Activated naive CD8-positive, alpha-beta T cell treated with anti-CD3 and anti-CD28 coated beads for 36 hours (primary cell): ENCODE data around the gene TMEM91. TPM values are rescaled to one million over a fixed set of nuclear protein-coding genes. Genes with fewer than 3 reads are reported as not detected.

Experiments
- DNase-seq: peaks from one replicate; pipeline ENCODE4 v3.0.0; 2021
- H3K27ac Mint-ChIP-seq: one replicate; pipeline ENCODE4 v1.8.0; 2022; ENCODE audit warnings: mild to moderate bottlenecking, moderate library complexity, mixed read lengths
- H3K27me3 Mint-ChIP-seq: one replicate; pipeline ENCODE4 v1.8.0; 2022; ENCODE audit warnings: mild to moderate bottlenecking, mixed read lengths
- H3K36me3 Mint-ChIP-seq: one replicate; pipeline ENCODE4 v1.8.0; 2021; ENCODE audit warnings: mild to moderate bottlenecking, mixed read lengths
- H3K4me1 Mint-ChIP-seq: one replicate; pipeline ENCODE4 v1.8.0; 2021; ENCODE audit warnings: mixed read lengths
- H3K4me3 Mint-ChIP-seq: one replicate; pipeline ENCODE4 v1.8.0; 2022; ENCODE audit warnings: mild to moderate bottlenecking, moderate library complexity, mixed read lengths
- H3K9me3 Mint-ChIP-seq: one replicate; pipeline ENCODE4 v1.8.0; 2022; ENCODE audit warnings: mixed read lengths
- total RNA-seq, 2 experiments: library from RNA; stranded (reverse); gene quantifications; one replicate each; pipeline ENCODE4 v1.2.3, GENCODE V29; 2021

Gene TMEM91
- 1 to 10 TPM; 4.0 to 4.5 TPM for total RNA-seq

DNA sequence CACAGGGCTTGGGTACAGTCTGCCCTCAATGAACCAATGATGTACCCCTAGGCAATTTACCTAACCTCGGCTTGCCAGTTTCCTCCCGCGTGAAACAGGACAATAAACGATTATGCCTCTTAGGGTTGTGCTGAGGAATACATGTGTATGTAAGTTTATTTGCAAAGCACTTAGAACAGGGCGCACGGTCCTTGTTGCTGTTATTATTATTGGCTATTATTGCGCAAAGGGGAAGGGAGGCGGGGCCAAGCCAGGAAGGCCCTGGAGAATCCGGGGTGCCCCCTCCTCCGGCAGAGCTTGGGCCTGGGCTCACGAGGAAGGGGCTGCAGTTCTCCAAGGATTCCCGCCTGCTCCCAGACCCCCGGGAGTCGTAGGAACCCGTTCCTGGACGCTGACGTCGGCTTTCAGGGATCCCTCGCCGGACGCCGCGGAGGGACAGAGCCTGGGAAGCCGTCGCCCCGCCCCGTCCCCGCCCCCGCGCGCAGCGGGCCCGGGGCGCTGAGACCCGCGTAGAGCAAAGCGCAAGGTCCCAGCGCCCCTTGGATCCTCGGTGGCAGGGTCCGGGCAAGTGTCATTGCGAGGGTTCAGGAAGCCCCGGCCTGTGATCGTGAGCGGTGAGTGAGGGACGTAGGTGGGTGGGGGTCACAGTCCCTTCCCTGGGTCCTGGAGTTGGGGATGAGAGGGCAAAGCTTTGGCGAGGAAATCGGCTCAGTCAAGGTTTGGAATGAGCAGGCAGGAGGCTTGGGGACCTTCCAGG is at the start of gene TMEM91:
Gene TMEM91, plus strand, starts transcription at position 293 of the 757 bp plus-strand sequence. CDS start 1,777 bp downstream, outside the sequence.
- Mint-ChIP-seq H3K27me3 (no peaks in the 10 kb centered on the region), H3K36me3 (no peaks in the 10 kb centered on the region), H3K4me1 (peaks cover 19% of the 10 kb centered on the region), H3K9me3 (no peaks in the 10 kb centered on the region), H3K4me3 (peak within 1 kb of the TSS; percentile 65), H3K27ac (no peak within 1 kb of the TSS)
- no peak for DNase-seq

DNA sequence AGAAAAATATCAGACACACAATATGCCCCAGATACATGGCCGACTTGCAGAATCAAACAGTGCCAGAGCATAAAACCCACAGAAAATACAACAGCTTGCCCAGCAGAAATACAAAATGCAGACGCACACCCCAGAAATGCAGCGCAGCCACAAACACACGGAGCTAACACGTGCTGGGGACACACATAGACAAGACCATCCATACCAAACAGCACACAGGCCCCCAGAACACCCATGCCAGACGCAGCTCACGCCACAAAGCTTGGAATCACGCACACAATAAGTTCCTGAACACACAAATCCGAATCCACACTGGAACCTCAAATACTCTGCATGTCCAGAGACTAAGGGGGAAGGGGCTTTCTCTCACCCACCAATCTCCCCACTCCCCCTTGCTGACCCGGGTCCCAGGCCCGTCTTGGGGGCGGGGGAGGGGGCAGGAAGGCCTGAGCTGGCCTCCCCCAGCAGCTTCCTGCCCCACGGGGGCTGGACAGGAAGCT is 49.2 kb upstream of the TMEM91 start:
- Mint-ChIP-seq H3K27ac (peak overlapping the region; percentile 85), H3K9me3 (no peaks in the 10 kb centered on the region), H3K4me3 (peak overlapping the region; percentile 50), H3K27me3 (no peaks in the 10 kb centered on the region), H3K36me3 (peaks cover 43% of the 10 kb centered on the region), H3K4me1 (peaks cover 62% of the 10 kb centered on the region)
- no peak for DNase-seq

DNA sequence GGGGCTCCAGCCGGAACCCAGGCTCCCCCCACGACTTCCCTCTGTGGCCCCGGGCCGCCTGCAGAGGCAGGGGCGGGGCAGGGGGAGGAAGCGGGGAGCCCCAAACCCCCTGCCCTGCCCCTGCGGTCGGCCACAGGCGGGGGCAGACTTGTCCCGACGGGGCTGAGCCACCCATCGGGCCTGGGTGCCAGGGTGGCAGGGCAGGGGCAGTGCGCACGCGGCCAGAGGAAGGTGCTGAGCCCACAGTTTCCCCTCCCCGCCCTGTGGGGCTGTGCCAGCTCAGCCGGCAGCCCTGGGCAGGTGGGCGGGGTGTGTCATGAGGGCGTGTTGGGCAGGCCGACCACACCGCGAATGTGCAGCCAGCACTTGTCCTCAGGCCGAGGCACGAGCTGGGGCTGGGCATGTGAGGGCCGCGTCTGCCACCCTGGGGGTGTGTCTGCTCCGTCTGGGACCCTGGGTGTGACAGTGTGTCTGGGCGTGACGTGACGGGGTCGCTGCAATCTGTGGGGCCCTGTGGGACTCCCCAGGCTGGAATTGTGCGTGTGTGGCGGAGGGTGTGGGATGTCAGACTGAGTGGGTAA is 48.7 kb upstream of the TMEM91 start:
- Mint-ChIP-seq H3K9me3 (no peaks in the 10 kb centered on the region), H3K4me3 (peak overlapping the region; percentile 73), H3K27ac (peak overlapping the region; percentile 94), H3K4me1 (peaks cover 62% of the 10 kb centered on the region), H3K27me3 (no peaks in the 10 kb centered on the region), H3K36me3 (peaks cover 39% of the 10 kb centered on the region)
- peak; percentile 88 for DNase-seq

DNA sequence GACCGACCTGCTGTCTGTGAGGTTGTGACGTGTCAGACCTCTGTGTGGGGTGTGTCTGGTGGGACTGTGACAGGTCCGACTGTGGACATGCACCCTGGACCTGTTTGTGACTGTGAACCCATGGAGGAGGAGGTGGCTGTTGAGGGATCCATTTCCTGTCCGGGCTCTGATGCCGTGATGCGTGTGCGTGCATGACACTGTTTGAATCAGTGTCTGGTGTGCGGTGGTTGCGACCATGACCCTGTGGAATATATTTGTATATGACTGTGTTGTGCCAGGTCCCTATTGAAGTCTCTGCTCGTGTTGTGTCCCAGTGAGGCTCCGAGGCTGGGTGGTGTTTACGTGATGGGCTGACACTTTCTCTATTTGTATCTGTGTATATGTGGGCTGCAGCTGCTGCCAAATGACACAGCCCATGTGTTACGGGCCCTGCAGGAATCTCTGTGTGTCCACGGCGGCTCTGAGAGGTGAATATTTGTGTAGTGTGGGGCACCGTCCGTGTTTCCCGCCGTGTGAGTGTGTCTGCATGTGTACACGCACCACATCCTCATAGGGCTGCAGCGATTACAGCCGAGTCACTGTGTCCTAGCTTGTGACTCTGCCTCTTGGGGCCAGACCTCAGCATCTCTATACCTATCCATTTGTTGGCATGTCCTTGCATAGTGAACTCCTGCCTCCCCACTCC is 48.0 kb upstream of the TMEM91 start:
- H3K4me3 Mint-ChIP-seq = peak overlapping the region; percentile 73
- H3K27me3 Mint-ChIP-seq = no peaks in the 10 kb centered on the region
- peaks cover 39% of the 10 kb centered on the region for H3K36me3 Mint-ChIP-seq
- peak; percentile 69 for DNase-seq
- no peaks in the 10 kb centered on the region for H3K9me3 Mint-ChIP-seq
- H3K4me1 Mint-ChIP-seq = peaks cover 57% of the 10 kb centered on the region
- peak overlapping the region; percentile 94 for H3K27ac Mint-ChIP-seq

DNA sequence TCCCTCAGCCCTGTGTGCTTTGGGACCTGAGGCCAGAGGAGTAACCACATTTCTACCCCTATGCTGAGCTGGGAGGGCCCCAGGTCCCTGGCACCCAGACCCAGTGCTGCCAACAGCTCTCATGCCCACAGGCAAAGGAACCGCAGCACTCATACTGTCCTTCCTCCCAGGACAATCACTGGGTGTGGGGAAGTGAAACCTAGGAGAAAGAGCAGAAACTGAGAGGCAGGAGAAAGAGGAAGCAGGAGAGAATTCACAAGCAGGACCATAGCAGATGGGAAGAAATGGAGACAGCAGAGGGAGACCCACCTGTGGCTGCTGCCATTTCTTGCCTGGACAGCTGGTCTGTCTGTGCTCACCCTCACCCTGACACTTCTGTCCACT is 47.5 kb upstream of the TMEM91 start:
- Mint-ChIP-seq H3K27ac (peak overlapping the region; percentile 94), H3K27me3 (no peaks in the 10 kb centered on the region), H3K4me3 (no peak overlapping the region), H3K9me3 (no peaks in the 10 kb centered on the region), H3K36me3 (peaks cover 39% of the 10 kb centered on the region), H3K4me1 (peaks cover 54% of the 10 kb centered on the region)
- DNase-seq = no peak

DNA sequence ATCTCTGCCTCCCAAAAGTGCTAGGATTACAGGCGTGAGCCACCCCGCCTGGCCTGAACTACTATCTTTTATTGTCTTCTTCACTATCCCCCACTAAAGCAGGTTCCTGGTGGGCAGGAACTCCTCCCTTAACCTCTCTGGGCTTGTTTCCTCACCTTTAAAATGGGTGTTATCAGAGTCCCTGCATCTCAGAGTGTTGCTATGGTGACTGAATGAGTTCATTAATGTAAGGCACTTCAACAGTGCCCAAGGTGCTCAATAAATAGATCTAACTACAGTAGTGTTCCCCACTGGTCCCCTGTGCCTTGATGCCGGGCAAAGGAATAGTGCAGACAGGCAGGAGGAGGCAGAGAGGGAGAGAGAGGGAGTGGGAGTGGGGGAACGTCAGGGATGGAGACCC is 45.9 kb upstream of the TMEM91 start:
- peaks cover 35% of the 10 kb centered on the region for H3K36me3 Mint-ChIP-seq
- H3K27me3 Mint-ChIP-seq = no peaks in the 10 kb centered on the region
- no peaks in the 10 kb centered on the region for H3K9me3 Mint-ChIP-seq
- H3K4me1 Mint-ChIP-seq = peaks cover 46% of the 10 kb centered on the region
- peak overlapping the region; percentile 2 for H3K4me3 Mint-ChIP-seq
- H3K27ac Mint-ChIP-seq = peak overlapping the region; percentile 27
- no peak for DNase-seq

- Mint-ChIP-seq H3K27me3 (no peaks in the 10 kb centered on the region), H3K4me1 (peaks cover 46% of the 10 kb centered on the region), H3K36me3 (peaks cover 35% of the 10 kb centered on the region), H3K9me3 (no peaks in the 10 kb centered on the region), H3K4me3 (no peak overlapping the region), H3K27ac (no peak overlapping the region)
- no peak for DNase-seq
These were observed 45.2 kb upstream of the TMEM91 start for GRCh38 chr19:41330946-41331678.

- H3K27ac Mint-ChIP-seq = peak overlapping the region; percentile 57
- H3K36me3 Mint-ChIP-seq = peaks cover 28% of the 10 kb centered on the region
- H3K27me3 Mint-ChIP-seq = no peaks in the 10 kb centered on the region
- no peaks in the 10 kb centered on the region for H3K9me3 Mint-ChIP-seq
- no peak for DNase-seq
- H3K4me3 Mint-ChIP-seq = no peak overlapping the region
- H3K4me1 Mint-ChIP-seq = peaks cover 37% of the 10 kb centered on the region
These were observed 44.3 kb upstream of the TMEM91 start for GRCh38 chr19:41332000-41332399.

DNA sequence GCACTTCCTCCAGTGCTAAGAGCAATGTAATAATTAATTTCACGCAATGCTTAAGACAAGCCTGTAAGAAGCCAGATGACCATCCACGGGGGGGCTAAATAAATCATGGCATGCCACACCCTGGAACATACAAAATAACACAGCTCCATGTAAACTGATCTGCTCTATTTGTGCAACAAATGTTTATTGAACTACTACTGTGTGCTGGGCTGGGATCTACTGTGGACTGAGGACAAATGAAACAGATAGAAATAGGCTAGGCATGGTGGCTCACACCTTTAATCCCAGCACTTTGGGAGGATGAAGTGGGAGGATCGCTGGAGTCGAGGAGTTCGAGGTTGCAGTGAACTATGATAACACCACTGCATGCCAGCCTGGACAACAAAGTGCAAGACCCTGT is 43.9 kb upstream of the TMEM91 start:
- Mint-ChIP-seq H3K27ac (no peak overlapping the region), H3K9me3 (no peaks in the 10 kb centered on the region), H3K4me3 (no peak overlapping the region), H3K36me3 (peaks cover 27% of the 10 kb centered on the region), H3K4me1 (peaks cover 36% of the 10 kb centered on the region), H3K27me3 (no peaks in the 10 kb centered on the region)
- DNase-seq = no peak

GRCh38 chr19:41334793-41335192 is 41.5 kb upstream of the TMEM91 start:
- Mint-ChIP-seq H3K4me3 (no peak overlapping the region), H3K36me3 (peaks cover 21% of the 10 kb centered on the region), H3K27me3 (no peaks in the 10 kb centered on the region), H3K4me1 (peaks cover 24% of the 10 kb centered on the region), H3K9me3 (no peaks in the 10 kb centered on the region), H3K27ac (peak overlapping the region; percentile 63)
- no peak for DNase-seq

DNA sequence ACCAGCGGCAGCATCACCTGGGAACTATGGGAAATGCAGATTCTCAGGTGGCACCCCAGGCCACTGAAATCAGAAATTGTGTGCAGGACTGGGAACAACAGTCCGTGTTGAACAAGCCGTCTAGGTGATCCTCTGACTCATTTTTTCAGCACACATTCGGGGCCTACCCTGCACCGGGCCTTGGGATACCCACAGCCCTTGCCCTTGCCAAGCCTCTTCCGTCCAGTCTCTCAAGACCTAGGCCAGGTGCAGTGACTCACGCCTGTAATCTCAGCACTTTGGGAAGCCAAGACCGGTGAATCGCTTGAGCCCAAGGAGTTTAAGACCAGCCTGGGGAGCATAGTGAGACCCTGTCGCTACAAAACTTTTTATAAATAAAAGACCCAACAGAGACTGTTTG is 40.9 kb upstream of the TMEM91 start:
- no peaks in the 10 kb centered on the region for H3K27me3 Mint-ChIP-seq
- H3K36me3 Mint-ChIP-seq = peaks cover 21% of the 10 kb centered on the region
- no peaks in the 10 kb centered on the region for H3K9me3 Mint-ChIP-seq
- H3K4me1 Mint-ChIP-seq = peaks cover 23% of the 10 kb centered on the region
- peak overlapping the region; percentile 38 for H3K27ac Mint-ChIP-seq
- DNase-seq = no peak
- H3K4me3 Mint-ChIP-seq = no peak overlapping the region

GRCh38 chr19:41339936-41340335 is 36.4 kb upstream of the TMEM91 start:
- Mint-ChIP-seq H3K4me3 (no peak overlapping the region), H3K9me3 (no peaks in the 10 kb centered on the region), H3K36me3 (peaks cover 35% of the 10 kb centered on the region), H3K27ac (no peak overlapping the region), H3K27me3 (no peaks in the 10 kb centered on the region), H3K4me1 (peaks cover 35% of the 10 kb centered on the region)
- DNase-seq = no peak

- H3K4me1 Mint-ChIP-seq = peaks cover 33% of the 10 kb centered on the region
- no peaks in the 10 kb centered on the region for H3K9me3 Mint-ChIP-seq
- no peak overlapping the region for H3K4me3 Mint-ChIP-seq
- H3K27ac Mint-ChIP-seq = peak overlapping the region; percentile 31
- no peak for DNase-seq
- H3K27me3 Mint-ChIP-seq = no peaks in the 10 kb centered on the region
- peaks cover 34% of the 10 kb centered on the region for H3K36me3 Mint-ChIP-seq
These were observed 34.5 kb upstream of the TMEM91 start for GRCh38 chr19:41341669-41342490.

GRCh38 chr19:41344162-41344561 is 32.2 kb upstream of the TMEM91 start:
- Mint-ChIP-seq H3K4me3 (no peak overlapping the region), H3K36me3 (peaks cover 40% of the 10 kb centered on the region), H3K27ac (no peak overlapping the region), H3K4me1 (peaks cover 37% of the 10 kb centered on the region), H3K9me3 (peaks cover 6% of the 10 kb centered on the region), H3K27me3 (no peaks in the 10 kb centered on the region)
- no peak for DNase-seq
